ENCODE results near the gene CCNJL.
A peak's percentile ranks its signal among the peaks of the same experiment; 100 is the strongest.
"Not testable (repeated sequence)": the region's sequence is repeated elsewhere in the genome, so short reads cannot be mapped to it uniquely, and the experiment has no call there.

Gene CCNJL

DNA sequence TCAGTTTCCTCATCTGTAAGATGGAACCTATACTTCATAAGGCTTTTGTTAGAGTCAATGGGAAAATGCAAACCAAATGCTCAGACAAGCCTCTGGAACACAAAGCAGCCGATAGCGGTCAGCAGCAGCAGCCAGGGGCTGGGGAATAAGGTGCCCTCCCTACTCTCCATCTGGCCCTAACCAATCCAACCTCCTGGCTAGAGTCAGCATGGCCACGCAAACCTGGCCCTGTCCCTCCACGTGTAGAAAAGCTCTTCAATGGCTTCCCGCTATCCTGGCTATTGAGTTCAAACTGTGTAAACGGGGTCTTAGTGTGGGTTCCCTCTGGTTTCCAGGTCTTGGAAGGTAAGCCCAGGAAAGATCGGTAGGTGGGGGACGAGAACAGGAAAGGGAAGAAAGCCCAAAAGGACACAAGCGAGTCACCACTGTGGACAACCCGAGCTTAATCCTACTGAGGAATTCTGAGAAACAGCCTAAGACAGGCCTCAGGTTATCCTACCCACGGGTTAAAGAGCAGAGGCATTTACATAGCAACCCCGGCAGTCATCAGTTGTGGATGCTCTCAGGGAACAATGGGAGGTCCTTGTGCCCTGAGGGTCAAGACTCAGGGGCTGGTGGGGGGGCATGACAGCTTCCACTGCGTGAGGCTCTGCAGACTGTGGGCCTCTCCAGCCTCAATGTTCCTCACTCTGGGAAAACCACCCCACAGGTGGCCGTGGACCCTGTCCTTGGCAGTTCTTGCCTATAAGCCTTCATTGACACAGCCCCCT is 52.2 kb downstream of the CCNJL start:
- no peak for DNase-seq

DNA sequence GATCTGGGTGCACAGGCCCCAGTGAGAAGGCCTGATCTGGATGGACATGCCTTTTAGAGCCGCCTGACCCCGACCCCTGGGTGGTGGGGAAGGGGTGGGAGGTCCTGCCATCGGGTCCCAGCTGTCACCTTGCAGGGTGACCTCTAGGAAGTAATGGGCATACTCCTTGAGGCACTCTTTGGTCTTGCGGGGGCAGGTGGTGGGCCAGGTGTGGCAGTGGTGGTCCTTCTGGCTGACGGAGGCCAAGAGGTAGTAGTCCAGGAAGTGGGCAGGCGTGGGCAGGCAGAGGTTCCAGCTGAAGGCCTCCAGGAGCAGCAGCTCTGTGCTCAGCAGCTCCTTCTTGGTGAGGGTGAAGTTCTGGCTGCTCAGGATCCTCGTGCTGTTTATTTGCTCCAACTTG is 53.0 kb downstream of the CCNJL start:
- no peak for DNase-seq

DNA sequence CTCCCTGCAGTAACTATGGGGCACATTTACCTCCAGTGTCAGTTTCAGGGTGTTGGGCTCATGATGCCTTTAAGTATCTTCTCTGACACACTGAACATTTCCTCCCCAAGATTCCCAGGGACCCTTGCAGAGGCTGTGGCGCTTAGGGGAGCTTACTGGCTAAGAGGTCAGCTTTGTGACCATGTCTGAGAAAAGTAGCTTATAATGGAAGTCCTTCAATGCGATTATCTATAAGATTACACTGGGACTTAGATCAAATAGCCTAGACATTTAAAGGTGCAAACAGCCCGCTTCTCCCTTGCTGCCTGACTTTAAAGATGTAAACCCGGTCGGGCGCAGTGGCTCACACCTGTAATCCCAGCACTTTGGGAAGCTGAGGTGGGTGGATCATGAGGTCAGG is 57.7 kb downstream of the CCNJL start:
- no peak for DNase-seq

GRCh38 chr5:160253441-160253840 is 58.9 kb downstream of the CCNJL start:
- no peak for DNase-seq

- DNase-seq, result no peak
These were observed 59.4 kb downstream of the CCNJL start for GRCh38 chr5:160252916-160253315.

- no peak for DNase-seq
These were observed 60.8 kb downstream of the CCNJL start for GRCh38 chr5:160251406-160252155.

DNA sequence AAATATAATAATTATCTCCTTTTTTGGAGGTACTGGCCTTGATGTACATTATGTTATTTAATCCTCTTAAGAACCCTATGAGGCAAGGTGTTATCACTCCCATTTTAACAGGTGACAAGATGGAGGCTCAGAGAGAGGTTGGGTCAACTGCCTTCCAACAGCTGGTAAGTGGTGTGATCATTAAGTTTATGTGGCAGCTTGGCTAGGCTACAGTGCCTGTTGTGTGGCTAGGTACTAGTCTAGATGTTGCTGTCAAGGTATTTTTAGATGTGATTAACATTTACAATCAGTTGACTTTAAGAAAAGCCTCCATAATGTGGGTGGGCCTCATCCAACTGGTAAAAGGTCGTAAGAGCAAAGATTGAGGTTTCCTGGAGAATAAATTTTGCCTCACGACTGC is 61.5 kb downstream of the CCNJL start:
- DNase-seq, result no peak

DNA sequence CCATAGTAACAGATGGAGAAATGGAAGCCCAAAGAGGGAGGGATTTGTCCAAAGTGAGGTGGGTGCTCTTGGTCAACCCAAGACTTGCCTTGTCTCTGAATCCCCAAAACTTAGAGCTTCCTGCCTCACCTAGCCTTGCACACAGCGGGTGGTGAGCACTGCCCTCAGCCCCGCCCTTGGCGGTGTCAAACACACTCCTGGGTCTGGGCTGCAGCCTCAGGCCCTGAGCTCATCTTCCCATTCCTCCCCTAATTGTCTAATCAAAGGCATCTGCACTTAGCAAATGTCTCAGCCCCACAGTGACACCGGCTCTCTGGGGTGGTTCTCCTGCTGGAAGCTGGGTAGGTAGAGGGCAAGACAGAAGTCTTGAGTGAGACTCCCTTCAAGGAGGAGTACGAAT is 62.1 kb downstream of the CCNJL start:
- DNase-seq, result no peak

DNA sequence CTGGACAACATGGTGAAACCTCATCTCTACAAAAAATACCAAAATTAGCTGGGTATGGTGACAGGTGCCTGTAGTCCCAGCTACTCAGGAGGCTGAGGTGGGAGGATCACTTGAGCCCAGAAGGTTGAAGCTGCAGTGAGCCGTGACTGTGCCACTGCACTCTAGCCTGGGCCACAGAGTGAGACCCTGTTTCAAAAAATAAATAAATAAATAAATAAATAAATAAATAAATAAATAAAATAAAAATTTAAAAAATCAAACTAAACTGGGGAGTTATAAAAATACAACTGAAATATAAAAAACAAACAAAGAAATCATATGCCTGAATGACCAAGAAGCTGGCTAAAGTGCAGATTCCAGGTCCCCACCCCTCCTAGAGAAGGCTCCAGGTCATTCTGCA is 62.8 kb downstream of the CCNJL start:
- not testable (repeated sequence) for DNase-seq

- peak in 1 of 2 experiments; percentile 49 for DNase-seq
These were observed 66.8 kb downstream of the CCNJL start for GRCh38 chr5:160245506-160246086.

DNA sequence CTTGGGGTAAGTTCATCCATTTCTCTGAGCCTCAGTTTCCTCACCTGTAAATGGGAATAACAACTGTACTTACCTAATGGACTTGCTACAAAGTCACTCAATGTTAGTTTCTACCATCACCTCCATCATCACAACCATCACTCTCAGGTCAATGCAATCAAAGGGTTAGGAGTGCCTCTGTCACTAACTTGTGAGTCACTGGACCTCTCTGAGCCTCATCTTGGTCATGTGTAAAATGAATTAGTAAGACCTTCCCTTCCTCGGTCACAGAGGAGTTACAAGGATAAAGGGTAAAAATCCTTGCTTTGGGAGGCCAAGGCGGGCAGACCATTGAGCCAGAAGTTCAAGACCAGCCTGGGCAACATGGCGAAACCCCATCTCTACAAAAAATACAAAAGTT is 70.2 kb downstream of the CCNJL start:
- no peak for DNase-seq

DNA sequence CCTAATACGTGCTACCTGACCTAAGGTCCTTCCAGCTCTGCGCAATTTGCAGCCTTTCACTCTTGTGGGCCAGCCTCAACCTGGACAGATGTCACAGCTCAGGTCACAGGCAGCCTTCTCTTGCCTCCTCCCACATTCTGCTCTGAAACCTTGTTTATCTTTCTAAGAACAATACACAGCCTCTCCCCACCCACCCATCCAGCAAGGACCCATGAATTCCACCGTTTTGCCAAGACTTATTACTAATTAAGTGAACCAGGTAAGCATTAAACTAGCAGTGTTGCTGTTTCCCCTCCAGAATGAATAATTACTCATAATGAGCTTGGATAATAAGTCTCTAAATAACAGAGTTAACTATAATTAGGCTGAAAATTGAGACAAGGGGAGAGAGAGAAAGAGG is 72.0 kb downstream of the CCNJL start:
- DNase-seq, result no peak

- no peak for DNase-seq
These were observed 74.7 kb downstream of the CCNJL start for GRCh38 chr5:160237571-160238093.

- DNase-seq, result no peak
These were observed 76.6 kb downstream of the CCNJL start for GRCh38 chr5:160235731-160236130.

DNA sequence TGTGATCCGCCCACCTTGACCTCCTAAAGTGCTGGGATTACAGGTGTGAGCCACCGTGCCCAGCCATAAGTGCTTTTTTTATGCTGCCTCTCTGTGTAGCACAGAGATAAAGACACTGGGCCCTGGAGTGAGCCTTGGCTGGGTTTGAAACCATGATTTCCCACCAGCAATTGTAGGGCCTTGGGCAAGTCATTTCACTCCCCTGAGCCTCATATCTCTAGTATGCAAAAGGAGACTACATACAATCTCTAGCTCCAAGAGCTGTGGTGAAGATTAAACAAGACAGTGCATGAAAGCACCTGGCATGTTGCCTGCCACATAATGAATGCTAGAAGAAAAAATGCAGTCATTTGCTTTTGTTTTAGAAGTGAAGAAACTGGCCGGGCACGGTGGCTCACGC is 79.1 kb downstream of the CCNJL start:
- no peak for DNase-seq

DNA sequence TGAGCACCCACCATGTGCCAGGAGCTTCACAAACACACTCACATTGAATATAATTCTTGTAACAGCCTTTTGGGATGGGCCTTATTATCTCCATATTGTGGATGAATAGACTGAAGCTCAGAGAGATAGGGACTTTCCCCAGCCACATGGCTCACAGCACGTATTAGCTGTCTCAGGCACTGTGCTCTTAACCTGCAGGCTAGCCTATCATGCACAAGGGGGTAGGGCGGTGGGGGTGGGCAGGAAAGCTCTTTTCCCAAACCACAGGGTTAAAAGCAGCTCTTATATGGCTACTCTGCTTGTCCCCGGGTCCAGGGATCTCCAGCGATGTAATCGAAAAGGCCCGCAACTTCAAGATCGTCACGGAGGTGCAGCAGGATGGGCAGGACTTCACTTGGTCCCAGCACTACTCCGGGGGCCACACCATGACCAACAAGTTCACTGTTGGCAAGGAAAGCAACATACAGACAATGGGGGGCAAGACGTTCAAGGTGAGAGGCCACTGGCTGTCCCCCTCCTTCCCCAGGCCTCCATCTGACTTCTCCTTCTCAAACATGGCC is 80.5 kb downstream of the CCNJL start:
- no peak for DNase-seq

GRCh38 chr5:160230686-160231527 is 81.5 kb downstream of the CCNJL start:
- DNase-seq, result peak in 1 of 2 experiments; percentile 4

DNA sequence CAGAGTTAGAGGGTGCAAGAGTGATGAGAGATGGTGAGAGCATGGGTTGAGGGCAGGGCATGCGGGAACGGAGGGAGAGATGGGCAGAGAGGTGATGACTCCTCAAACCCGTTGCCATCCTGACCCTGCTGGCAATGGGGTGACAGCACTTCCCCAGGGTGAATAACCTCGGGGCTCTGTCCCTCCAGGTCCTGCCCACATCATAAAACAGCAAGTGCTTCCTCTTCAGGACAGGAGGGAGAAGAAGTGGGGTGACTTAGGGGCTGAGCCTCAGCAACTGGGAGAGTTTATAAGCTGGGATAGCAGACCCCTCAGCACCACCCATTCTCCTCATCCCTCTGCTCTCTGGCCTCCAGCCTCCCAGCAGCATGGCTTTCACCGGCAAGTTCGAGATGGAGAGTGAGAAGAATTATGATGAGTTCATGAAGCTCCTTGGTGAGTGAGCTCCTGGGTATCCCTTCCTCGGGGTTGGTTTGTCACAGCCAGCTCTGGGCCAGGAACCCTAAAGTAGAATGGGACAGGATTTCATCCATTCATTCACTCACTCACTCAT is 83.1 kb downstream of the CCNJL start, which contains the start of gene FABP6:
Gene FABP6, plus strand, starts transcription at position 317 of the 553 bp plus-strand sequence. Its CDS starts 52 bp downstream, at position 369.
- DNase-seq, result no peak

DNA sequence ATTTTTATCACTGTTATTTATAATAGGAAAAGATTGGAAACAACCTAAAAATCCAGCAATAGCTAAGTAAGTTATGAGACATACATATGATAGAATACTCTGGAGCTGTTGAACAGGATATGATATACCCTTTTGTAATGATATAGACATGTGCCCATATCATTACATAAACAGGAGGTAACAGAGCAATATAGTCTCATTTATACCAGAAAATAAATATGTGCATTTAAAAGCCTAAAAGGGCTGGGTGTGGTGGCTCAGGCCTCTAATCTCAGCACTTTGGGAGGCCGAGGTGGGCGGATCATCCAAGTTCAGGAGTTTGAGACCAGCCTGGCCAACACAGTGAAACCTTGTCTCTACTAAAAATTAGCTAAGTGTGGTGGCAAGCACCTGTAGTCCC is 85.4 kb downstream of the CCNJL start:
- DNase-seq, result no peak

- no peak for DNase-seq
These were observed 91.3 kb downstream of the CCNJL start for GRCh38 chr5:160221082-160221481.

DNA sequence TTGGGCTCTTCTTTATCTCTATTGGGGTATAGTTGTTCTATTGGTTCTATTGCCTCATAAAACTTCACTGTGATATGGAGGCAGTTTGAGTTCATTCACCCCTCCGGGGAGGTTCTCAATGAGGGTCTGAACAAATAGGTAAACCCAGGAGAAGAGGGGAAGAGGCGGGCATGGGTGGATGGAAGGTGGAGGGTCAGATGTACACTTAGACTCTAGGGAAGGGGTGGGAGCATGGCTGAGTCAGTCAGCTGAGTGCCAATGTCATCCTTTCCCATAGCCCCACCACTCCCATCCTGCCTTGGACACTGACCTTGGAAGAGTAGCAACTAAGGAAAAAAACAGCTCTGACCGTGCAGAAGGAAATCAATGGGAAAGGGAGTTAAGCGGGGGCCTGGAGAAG is 93.0 kb downstream of the CCNJL start:
- DNase-seq, result no peak

DNA sequence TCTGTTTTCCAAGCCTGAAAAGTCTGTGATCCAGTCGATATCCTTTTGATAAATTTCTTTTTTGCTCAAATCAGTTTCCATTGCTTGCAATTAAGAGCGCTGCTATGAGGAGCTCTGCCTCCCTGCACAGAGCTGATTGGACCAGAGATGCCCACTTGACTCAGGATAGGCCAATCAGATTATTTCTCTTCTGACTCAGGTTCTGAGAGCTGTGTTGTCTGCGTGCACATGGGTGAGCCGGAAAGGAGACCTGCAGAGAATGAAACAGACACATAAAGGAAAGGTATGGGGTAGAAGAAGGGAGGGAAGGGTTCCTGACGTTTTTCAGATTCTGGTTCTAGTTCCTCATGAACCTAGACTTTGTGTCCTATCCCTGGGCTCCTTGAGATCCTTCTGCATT is 98.8 kb downstream of the CCNJL start:
- peak in 1 of 2 experiments; percentile 6 for DNase-seq
